GM19099 (cell line): ENCODE measurements around the gene ATP6V0D1.

ENCODE experiments used
- POLR2A ChIP-seq: IDR thresholded peaks from 3 replicates; pipeline ENCODE4 v1.6.1; 2011; ENCODE audit warnings: low read depth; ENCODE audit not compliant: insufficient read length; ENCODE audit errors: extremely low read depth

The ATP6V0D1 gene

GRCh38 chr16:67399749-67400704 lies 80.9 kb downstream of the ATP6V0D1 start:
- no peak for TF ChIP-seq POLR2A

- no peak for TF ChIP-seq POLR2A
Measured at GRCh38 chr16:67399218-67399733, 81.7 kb downstream of the ATP6V0D1 start.

- TF ChIP-seq POLR2A: no peak
Measured at GRCh38 chr16:67398546-67399217, 82.3 kb downstream of the ATP6V0D1 start.

GRCh38 chr16:67397812-67398545 lies 83.0 kb downstream of the ATP6V0D1 start:
- no peak for TF ChIP-seq POLR2A

GRCh38 chr16:67397036-67397801 lies 83.7 kb downstream of the ATP6V0D1 start:
- TF ChIP-seq POLR2A: no peak

GRCh38 chr16:67396159-67397035 lies 84.6 kb downstream of the ATP6V0D1 start:
- TF ChIP-seq POLR2A: no peak

GRCh38 chr16:67395458-67396158 lies 85.3 kb downstream of the ATP6V0D1 start:
- no peak for TF ChIP-seq POLR2A

GRCh38 chr16:67395105-67395457 lies 85.9 kb downstream of the ATP6V0D1 start:
- no peak for TF ChIP-seq POLR2A

GRCh38 chr16:67394155-67395104 lies 86.5 kb downstream of the ATP6V0D1 start:
- no peak for TF ChIP-seq POLR2A

GRCh38 chr16:67393788-67394154 lies 87.2 kb downstream of the ATP6V0D1 start:
- no peak for TF ChIP-seq POLR2A

GRCh38 chr16:67393111-67393787 lies 87.7 kb downstream of the ATP6V0D1 start, which contains the start of gene TPPP3:
Gene TPPP3, minus strand, starts transcription at chr16:67393498. Its CDS starts 2,387 bp downstream, at chr16:67391111.
- TF ChIP-seq POLR2A: no peak
